HG02970 (cell line): ENCODE results near the gene ATP5PD.

Source experiments
- ATAC-seq: cut with Tn5 transposase; IDR thresholded peaks from one replicate; pipeline ENCODE4 v1.9.1; 2021; ENCODE audit warnings: mild to moderate bottlenecking, moderate library complexity, moderate number of reproducible peaks; ENCODE audit not compliant: unreplicated experiment, low FRiP score

The ATP5PD gene

GRCh38 chr17:75001915-75002843 is 44.6 kb downstream of the ATP5PD start:
- no peak for ATAC-seq

- no peak for ATAC-seq
Measured at GRCh38 chr17:74999523-74999922, 47.2 kb downstream of the ATP5PD start.

- no peak for ATAC-seq
Measured at GRCh38 chr17:74998783-74999182, 48.0 kb downstream of the ATP5PD start.

- no peak for ATAC-seq
Measured at GRCh38 chr17:74995847-74996246, 50.9 kb downstream of the ATP5PD start.

- no peak for ATAC-seq
Measured at GRCh38 chr17:74994440-74994839, 52.3 kb downstream of the ATP5PD start.

GRCh38 chr17:74992223-74992622 is 54.5 kb downstream of the ATP5PD start:
- ATAC-seq, result no peak

- ATAC-seq, result no peak
Measured at GRCh38 chr17:74990581-74991105, 56.1 kb downstream of the ATP5PD start.
